ENCODE measurements around the gene UBE2N.
A peak's percentile ranks its signal among the peaks of the same experiment; 100 is the strongest.
"Not testable (repeated sequence)": the region's sequence is repeated elsewhere in the genome, so short reads cannot be mapped to it uniquely, and the experiment has no call there.

Gene UBE2N

DNA sequence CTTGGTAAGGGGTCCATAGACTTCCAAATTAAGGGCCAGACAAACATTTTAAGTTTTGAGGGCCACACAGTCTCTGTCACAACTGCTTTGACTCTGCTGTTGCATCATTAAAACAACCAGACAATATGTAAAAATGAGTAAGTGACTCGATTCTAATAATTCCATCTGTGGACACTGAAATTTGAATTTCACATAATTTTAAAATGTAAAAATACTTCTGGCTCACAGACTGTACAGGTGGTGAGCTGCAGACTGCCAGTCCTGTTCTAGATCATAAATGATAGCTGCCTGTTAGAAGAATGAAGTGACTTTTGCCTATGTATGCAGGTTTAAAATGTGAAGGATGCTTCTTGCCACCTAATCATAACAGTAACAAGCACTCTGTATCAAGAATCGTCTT lies 48.3 kb downstream of the UBE2N start:
- H3K27ac Mint-ChIP-seq = peak overlapping the region in 1 of 3 experiments; percentile 49
- peaks cover 21% of the 10 kb centered on the region for H3K36me3 Mint-ChIP-seq (ENCODE audit: low read depth)
- TF ChIP-seq, protein P1, sequence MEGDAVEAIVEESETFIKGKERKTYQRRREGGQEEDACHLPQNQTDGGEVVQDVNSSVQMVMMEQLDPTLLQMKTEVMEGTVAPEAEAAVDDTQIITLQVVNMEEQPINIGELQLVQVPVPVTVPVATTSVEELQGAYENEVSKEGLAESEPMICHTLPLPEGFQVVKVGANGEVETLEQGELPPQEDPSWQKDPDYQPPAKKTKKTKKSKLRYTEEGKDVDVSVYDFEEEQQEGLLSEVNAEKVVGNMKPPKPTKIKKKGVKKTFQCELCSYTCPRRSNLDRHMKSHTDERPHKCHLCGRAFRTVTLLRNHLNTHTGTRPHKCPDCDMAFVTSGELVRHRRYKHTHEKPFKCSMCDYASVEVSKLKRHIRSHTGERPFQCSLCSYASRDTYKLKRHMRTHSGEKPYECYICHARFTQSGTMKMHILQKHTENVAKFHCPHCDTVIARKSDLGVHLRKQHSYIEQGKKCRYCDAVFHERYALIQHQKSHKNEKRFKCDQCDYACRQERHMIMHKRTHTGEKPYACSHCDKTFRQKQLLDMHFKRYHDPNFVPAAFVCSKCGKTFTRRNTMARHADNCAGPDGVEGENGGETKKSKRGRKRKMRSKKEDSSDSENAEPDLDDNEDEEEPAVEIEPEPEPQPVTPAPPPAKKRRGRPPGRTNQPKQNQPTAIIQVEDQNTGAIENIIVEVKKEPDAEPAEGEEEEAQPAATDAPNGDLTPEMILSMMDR (IDR thresholded peaks at IDR 0.05; ENCODE audit: unreplicated experiment in 3 of 3) = no peak
- H3K4me1 Mint-ChIP-seq = peaks cover 13% of the 10 kb centered on the region
- H3K27me3 Mint-ChIP-seq (ENCODE audit: low read depth) = no peaks in the 10 kb centered on the region
- no peaks in the 10 kb centered on the region for H3K9me3 Mint-ChIP-seq
- H3K4me3 Mint-ChIP-seq = no peak overlapping the region

DNA sequence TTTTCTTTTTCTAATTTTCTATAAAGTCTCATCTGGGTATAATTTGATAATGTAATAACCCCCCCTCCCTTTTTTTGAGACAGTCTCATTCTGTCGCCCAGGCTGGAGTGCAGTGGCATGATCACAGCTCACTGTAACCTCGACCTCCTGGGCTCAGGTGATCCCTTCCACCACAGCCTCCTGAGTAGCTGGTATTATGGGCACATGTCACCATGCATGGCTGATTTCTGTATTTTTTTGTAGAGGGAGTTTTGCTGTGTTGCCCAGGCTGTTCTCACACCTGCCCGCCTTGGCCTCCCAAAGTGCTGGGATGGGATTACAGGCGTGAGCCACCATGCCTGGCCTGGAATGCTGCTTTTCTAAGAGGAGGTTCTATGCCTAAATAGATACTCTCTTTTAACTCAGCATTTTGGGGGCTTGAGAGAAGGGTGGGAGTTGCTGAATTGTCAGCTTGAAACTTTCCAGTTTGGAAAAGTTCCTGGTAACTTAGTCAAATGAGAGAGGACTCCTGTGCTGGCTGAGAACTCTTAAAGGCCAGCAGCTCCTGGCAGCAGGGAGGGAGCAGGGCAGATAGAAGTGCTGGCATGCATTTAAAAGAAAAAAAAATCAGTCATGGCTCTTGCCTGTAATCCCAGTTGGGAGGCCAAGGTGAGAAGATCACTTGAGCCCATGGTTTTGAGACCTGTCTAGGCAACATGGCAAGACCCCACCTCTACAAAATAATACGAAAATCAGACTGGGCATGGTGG lies 51.0 kb downstream of the UBE2N start:
- Mint-ChIP-seq H3K9me3 (no peaks in the 10 kb centered on the region), H3K27ac (peak overlapping the region; percentile 63 to 84 (median 82))

DNA sequence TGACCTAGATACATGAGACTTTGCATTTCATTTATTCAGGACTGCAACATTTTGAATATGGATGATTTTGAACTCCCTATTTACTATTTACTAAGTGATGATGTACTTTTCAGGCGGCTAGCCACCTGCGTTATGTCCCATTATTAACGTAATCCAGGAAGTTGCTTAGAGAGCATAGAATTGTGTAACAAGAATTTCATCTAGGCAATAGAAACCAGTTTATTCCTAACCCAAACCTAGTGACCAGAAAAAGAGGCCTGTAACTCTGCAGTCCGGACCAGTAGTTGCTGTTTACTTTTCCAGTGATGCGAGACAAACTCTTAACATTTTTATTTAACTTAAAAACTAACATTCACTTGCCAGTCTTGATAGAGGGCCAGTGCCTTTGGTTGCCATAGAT lies 51.7 kb downstream of the UBE2N start:
- TF ChIP-seq, protein P1 (IDR thresholded peaks at IDR 0.05; ENCODE audit: unreplicated experiment in 3 of 3) = no peak
- peak overlapping the region; percentile 63 to 87 (median 72) for H3K27ac Mint-ChIP-seq
- no peaks in the 10 kb centered on the region for H3K9me3 Mint-ChIP-seq
- H3K36me3 Mint-ChIP-seq (ENCODE audit: low read depth) = peaks cover 20% of the 10 kb centered on the region
- H3K4me3 Mint-ChIP-seq = no peak overlapping the region
- H3K4me1 Mint-ChIP-seq = peaks cover 13% of the 10 kb centered on the region
- no peaks in the 10 kb centered on the region for H3K27me3 Mint-ChIP-seq (ENCODE audit: low read depth)

More for the DNA sequence above, 51.0 kb downstream of the UBE2N start:
- H3K4me1 Mint-ChIP-seq = peaks cover 13% of the 10 kb centered on the region
- no peaks in the 10 kb centered on the region for H3K27me3 Mint-ChIP-seq (ENCODE audit: low read depth)
- peak overlapping the region in 1 of 3 experiments; percentile 53 for H3K4me3 Mint-ChIP-seq
- TF ChIP-seq, protein P1 (IDR thresholded peaks at IDR 0.05; ENCODE audit: unreplicated experiment in 3 of 3) = no peak
- peaks cover 14% of the 10 kb centered on the region for H3K36me3 Mint-ChIP-seq (ENCODE audit: low read depth)

DNA sequence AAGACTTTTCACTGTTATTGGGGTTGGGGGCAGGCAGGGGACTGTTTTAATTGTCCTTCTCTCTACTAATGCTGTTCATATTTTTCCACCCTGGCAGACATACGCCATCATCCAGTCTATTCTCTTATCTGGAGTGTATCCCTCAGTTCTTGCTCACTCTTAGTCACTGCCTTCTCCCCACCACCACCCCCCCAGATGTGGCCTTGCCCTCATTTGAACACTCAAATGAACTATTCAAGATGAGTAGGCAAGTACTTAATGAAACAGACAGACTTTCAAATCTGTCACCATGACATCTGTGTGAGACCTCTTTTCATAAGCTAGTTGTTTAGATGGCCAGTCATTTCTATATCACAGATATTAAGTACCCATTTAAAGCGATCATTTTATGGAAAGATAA lies 54.0 kb downstream of the UBE2N start:
- Mint-ChIP-seq H3K36me3 (ENCODE audit: low read depth) (peaks cover 19% of the 10 kb centered on the region), H3K27ac (peak overlapping the region in 1 of 3 experiments; percentile 24), H3K4me3 (no peak overlapping the region), H3K27me3 (ENCODE audit: low read depth) (no peaks in the 10 kb centered on the region), H3K4me1 (peaks cover 17% of the 10 kb centered on the region), H3K9me3 (no peaks in the 10 kb centered on the region)
- TF ChIP-seq, protein P1 (IDR thresholded peaks at IDR 0.05; ENCODE audit: unreplicated experiment in 3 of 3) = no peak

DNA sequence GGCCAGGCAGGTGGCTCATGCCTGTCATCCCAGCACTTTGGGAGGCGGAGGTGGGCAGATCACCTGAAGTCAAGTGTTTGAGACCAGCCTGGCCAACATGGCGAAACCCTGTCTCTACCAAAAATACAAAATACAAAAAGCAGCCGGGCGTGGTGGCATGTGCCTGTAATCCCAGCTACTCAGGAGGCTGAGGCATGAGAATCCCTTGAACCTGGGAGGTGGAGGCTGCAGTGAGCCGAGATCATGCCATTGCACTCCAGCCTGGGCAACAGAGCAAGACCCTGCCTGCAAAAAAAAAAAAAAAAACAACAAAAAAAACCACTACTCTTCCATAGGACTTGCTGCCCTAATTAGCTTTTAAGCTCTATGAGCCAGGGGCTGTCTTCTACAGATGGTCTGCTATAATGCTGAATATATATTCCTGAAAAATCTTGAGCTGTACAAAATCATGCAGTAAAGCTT lies 59.7 kb downstream of the UBE2N start:
- peaks cover 15% of the 10 kb centered on the region for H3K36me3 Mint-ChIP-seq (ENCODE audit: low read depth)
- H3K4me3 Mint-ChIP-seq = peak overlapping the region; percentile 98 to 100 (median 100)
- H3K9me3 Mint-ChIP-seq; H3K27me3 Mint-ChIP-seq (ENCODE audit: low read depth): not testable (repeated sequence)
- H3K27ac Mint-ChIP-seq = peak overlapping the region; percentile 53 to 96 (median 63)
- H3K4me1 Mint-ChIP-seq = peaks cover 36% of the 10 kb centered on the region

DNA sequence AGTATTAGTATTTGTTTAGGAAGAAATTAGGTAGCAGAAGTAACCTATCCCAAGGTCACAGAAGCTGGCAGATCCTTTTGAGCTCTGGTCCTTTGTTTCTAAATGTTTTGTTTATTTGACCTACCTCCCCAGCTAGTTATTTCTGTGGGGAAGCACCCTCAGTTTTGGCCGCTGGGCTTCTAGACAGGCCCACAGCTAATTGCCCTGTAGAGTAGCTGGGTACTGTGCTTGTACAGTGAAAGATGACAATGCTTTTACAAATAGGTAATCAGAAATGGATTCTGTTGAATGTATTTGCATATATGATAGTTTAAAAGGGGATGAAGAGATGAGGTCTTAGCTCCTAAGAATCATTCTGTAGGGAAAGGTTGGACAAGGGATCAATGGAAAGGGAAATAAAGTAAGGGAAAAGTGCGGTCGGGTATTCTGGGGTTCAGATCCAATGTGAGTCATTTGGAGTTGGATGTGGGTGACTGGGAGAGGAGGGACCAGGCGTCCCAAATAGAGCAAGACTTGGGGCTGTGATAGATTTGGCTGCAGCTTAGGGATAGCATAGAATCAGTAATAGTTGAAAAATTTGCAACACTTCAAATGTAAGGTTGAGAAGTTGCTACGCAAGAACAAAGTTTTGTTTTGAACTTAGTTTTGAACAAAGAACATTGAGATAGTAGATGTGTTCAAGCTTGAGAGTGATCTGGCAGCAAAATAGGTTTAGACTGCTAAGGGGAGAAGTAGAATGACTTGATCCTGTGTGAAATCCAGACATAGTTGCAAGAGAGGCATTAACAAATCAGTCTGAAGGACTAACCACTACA lies 60.4 kb downstream of the UBE2N start:
- H3K36me3 Mint-ChIP-seq (ENCODE audit: low read depth) = peaks cover 15% of the 10 kb centered on the region
- H3K9me3 Mint-ChIP-seq = no peaks in the 10 kb centered on the region
- TF ChIP-seq, protein P1 (IDR thresholded peaks at IDR 0.05; ENCODE audit: unreplicated experiment in 3 of 3) = no peak
- no peaks in the 10 kb centered on the region for H3K27me3 Mint-ChIP-seq (ENCODE audit: low read depth)
- H3K4me1 Mint-ChIP-seq = peaks cover 42% of the 10 kb centered on the region
- H3K27ac Mint-ChIP-seq = peak overlapping the region; percentile 44 to 96 (median 63)
- peak overlapping the region; percentile 98 to 100 (median 100) for H3K4me3 Mint-ChIP-seq
